ENCODE measurements around the gene RAB1A. TPM values are rescaled to one million over a fixed set of nuclear protein-coding genes. Genes with fewer than 3 reads are reported as not detected.

The RAB1A gene
- total and polyA plus RNA-seq, 9 of the 15 experiments (the other 6 are each of a cell fraction or from before 2014, with no cell fraction given): 43.8 to 163 (median 67.7) TPM

GRCh38 chr2:65056215-65057053 is 73.5 kb downstream of the RAB1A start, which contains the start of gene CEP68 (continued):
- TF ChIP-seq TFAP4 (CRISPR knock-in tag; IDR thresholded peaks at IDR 0.05; ENCODE audit: borderline replicate concordance) (no peak; the same call in 1 of the 2 replicates), TAF7 (tag; IDR thresholded peaks at IDR 0.05) (peak; percentile 25; the same call in 1 of the 2 replicates), FOXP1 (CRISPR knock-in tag; IDR thresholded peaks at IDR 0.05) (peak; percentile 65), HINFP (tag; conservative IDR thresholded peaks at IDR 0.05; ENCODE audit: low read depth) (no peak), TAF9B (IDR thresholded peaks at IDR 0.05; ENCODE audit: partially characterized antibody) (no peak), ZNF133 (CRISPR knock-in tag; IDR thresholded peaks at IDR 0.05) (0 out of 2 replicates have a peak, but pooled peaks have one; percentile 65), CBFA2T2 (conservative IDR thresholded peaks at IDR 0.05) (peak; percentile 86), JUNB (CRISPR knock-in tag; conservative IDR thresholded peaks at IDR 0.05) (no peak), ILF3 (IDR thresholded peaks at IDR 0.05; ENCODE audit: borderline replicate concordance) (peak; percentile 54; the same call in 1 of the 2 replicates), HMGXB4 (CRISPR knock-in tag; IDR thresholded peaks at IDR 0.05) (0 out of 2 replicates have a peak, but pooled peaks have one; percentile 19), PHB (CRISPR knock-in tag; IDR thresholded peaks at IDR 0.05) (no peak), ZNF584 (CRISPR knock-in tag; IDR thresholded peaks at IDR 0.05; ENCODE audit: low read depth) (no peak), MIER1 (IDR thresholded peaks at IDR 0.05; ENCODE audit: low read depth) (no peak), RREB1 (CRISPR knock-in tag; IDR thresholded peaks at IDR 0.05) (peak; percentile 91), NR2F6 (CRISPR knock-in tag; IDR thresholded peaks at IDR 0.05) (no peak), DPF2 (IDR thresholded peaks at IDR 0.05) (no peak; the same call in 1 of the 2 replicates), BCL6 (CRISPR knock-in tag; IDR thresholded peaks at IDR 0.05) (no peak), BHLHE40 (IDR thresholded peaks at IDR 0.05; ENCODE audit: low read length) (no peak)

All from K562 (cell line).